GF-D8 (cell line): ENCODE data around the gene OPRL1.
"Not testable (repeated sequence)": the region's sequence is repeated elsewhere in the genome, so short reads cannot be mapped to it uniquely, and the experiment has no call there.

ENCODE experiments used
- DNase-seq: peaks from one replicate; lab custom pipeline; 2025; lab: John Stamatoyannopoulos, UW

The OPRL1 gene

DNA sequence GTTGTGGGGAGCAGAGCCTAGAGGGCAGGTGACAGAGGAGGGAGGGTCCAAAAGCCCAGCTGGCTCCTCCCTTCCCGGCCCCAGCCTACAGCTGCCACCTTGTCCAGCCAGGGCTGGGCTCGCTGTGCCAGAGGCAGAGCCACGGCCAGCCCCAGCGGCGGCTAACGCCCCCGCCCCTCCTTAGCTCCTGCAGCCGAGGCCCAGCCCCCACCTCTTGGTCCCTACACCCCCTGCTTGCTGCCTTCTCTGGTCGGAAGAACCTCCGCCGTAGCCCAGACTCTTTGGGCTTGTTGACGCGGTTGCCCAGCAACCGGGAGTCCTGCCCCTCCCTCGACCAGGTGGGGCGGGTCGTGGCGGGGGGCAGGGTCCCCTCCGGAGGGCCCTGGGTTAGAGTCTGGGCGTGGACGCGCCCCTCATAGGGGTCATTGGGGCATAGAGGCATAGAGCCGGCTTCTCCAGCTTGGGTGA is 4.8 kb downstream of the OPRL1 start:
- DNase-seq: no peak

DNA sequence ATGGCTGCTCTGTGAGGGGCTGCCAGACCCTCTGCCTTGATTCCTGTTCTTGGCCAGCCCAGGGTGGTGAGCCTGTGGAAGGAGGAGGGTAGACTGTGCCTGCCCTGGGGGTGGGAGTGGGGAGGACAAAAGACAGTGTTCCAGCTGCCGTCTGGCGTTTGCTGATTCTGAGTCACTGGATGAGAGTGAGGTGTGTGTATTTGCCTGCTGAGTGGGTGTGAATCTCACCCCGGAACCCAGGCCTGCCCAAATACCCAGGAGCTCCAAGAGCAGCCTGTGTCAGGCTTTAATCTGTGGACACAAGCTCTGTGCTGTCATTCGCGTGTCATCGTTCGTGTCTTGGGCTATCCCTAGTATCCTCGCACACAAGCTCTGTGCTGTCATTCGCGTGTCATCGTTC is 6.9 kb downstream of the OPRL1 start:
- DNase-seq: no peak

DNA sequence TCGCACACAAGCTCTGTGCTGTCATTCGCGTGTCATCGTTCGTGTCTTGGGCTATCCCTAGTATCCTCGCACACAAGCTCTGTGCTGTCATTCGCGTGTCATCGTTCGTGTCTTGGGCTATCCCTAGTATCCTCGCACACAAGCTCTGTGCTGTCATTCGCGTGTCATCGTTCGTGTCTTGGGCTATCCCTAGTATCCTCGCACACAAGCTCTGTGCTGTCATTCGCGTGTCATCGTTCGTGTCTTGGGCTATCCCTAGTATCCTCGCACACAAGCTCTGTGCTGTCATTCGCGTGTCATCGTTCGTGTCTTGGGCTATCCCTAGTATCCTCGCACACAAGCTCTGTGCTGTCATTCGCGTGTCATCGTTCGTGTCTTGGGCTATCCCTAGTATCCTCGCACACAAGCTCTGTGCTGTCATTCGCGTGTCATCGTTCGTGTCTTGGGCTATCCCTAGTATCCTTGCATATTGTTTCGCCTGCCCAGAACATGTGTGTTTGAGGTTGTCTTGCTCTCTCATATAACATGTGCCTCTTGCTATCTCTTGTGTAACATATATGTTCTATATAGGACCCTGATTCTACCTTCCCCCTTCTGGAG is 7.4 kb downstream of the OPRL1 start:
- not testable (repeated sequence) for DNase-seq

DNA sequence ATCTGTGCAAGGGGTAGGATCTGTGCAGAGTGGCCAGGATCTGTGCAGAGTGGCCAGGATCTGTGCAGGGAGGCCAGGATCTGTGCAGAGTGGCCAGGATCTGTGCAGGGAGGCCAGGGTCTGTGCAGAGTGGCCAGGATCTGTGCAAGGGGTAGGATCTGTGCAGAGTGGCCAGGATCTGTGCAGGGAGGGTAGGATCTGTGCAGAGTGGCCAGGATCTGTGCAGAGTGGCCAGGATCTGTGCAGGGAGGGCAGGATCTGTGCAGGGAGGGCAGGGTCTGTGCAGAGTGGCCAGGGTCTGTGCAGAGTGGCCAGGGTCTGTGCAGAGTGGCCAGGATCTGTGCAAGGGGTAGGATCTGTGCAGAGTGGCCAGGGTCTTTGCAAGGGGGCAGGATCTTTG is 8.7 kb downstream of the OPRL1 start:
- not testable (repeated sequence) for DNase-seq

DNA sequence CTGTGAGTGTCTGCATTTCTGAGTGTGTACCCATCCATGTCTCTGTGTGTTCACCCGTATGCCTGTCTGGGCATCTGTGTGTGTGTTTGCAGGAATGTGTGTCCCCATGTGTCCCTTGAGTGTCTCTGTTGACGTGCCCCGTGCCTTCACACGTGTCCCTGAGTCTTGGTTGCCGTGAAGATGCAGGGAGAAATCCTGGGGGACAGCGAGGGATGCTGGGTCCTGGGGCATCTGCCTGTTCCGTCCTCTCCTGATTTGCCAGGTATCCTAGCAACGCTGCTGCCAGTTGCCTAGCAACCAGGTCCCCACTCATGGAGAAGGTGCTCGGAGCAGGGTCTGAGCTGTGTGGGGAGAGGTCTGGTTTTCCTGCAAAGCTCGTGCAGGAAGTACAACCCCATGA is 10.3 kb downstream of the OPRL1 start:
- DNase-seq: no peak

DNA sequence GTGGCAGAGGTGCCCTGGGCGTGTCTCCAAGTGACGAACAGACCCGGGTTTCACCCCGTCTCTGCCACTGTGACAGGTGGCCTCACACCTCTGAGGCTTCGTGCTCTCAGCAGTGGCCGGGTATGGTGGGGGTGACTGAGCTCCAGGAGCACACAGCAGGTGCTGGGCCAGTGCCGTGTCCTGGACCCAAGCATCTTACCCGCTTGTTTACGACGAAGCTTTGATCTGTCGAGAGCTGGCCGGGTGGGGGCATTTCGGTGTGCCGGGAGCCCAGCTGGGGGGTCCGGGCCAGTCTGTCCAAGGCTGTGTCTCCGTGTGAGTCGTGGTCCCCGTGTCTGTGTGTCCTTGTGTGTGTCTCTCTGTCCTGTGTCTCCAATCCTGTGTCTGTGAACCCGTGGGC is 11.5 kb downstream of the OPRL1 start:
- DNase-seq: no peak

DNA sequence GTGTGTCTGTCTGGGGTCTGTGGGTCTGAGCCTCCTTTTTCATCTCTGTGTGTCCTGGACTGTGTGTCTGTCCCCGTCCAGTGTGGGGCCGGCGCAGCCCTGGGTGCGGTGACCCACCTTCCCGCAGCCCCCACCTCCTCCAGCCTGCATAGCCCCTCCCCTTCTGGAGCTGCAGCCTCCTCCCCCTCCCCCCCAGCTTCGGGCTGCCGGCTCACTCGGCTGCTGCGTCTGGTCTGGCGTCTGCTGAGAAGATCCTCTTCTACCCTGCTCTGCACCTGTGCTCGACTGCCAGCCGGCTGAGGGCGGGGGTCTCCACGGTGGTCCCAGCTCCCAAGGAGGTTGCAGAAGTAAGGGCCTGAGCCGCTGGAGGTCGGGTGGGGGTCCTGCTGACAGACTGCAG is 11.9 kb downstream of the OPRL1 start:
- no peak for DNase-seq

DNA sequence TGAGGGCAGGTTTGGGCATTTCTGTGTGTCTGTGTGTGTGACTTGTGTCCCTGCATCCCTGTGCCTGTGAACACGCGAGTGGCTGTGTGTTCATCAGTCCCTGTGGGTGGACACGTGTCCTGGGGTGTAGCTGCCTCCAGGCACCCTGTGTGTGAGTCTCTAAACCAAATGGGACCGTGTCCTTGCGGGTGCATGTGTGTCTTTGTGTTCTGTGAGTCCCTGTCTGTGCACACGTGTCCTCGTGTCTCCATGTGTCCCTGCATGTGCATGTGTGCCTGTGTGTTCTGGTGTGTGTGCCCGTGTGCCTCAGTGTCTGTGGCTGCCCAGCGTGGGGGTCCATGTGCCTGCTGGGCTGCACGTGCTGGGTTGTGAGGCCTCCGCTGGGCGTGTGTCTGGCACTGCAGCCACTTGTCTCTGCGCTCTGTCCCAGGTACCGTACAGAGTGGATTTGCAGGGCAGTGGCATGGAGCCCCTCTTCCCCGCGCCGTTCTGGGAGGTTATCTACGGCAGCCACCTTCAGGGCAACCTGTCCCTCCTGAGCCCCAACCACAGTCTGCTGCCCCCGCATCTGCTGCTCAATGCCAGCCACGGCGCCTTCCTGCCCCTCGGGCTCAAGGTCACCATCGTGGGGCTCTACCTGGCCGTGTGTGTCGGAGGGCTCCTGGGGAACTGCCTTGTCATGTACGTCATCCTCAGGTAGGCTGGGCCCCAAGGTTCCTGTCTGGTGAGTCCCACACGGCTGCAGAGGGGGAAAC is 12.6 kb downstream of the OPRL1 start:
- DNase-seq: no peak

DNA sequence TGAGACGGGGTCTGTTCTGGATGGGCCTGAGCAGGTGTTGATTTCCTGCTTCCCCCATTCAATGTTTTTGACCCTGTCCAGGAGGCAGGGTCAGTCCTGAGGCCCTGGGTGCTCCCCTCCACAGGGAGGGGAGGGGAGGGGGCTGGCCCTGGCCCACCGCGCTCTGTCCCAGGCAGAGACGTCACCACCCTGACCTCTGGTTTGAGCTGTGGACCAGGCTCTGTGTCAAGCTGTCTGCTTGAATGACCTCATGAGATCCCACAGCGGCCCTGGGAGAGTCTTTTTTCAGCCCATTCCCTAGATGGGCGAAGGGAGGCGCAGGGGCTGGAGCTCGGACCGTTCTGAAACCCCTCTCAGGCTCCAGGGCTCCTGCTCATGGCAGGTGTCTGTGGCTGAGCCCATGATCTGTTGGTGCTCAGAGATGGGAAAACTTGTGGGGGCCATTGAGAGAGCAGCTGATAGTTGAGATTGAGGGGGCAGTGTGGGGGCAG is 13.2 kb downstream of the OPRL1 start:
- no peak for DNase-seq

DNA sequence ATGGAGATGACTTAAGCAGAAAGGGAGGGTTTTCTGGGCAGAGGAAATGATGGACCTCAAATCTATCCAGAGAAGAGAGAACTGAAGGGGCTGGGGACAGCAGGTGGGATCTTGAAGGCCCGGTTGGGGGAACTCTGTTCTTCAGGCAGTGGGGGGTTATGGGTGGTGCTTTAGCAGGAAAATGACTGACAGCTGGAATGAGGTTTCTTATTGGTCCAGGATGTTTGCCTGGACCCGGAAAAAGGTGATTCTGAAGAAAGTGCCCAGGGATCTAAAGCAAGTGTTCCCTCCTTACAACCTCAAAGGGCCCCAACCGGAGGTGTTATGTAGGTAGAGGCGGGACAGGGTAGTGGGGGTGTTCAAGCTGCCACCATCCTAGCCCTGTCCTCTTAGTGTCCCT is 15.6 kb downstream of the OPRL1 start:
- no peak for DNase-seq

DNA sequence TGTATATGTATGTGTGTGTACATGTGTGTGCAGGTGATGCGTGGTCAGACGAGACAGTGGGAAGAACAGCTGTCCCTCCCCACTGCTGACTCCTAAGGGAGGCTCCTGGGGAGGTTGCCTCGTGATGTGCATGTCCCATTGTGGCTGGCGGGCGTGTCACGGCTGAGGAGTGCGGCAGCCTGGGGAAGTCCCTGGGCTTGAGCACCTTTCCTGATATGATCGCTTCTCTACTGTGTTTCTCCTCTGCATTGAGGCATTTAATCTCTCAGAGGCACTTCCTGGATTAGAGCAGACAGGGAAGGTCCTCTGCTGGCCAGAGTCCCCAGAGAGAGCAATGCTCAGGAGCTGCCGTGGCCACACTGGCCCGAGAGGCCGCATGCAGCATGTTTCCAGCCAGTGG is 16.0 kb downstream of the OPRL1 start:
- DNase-seq: no peak

DNA sequence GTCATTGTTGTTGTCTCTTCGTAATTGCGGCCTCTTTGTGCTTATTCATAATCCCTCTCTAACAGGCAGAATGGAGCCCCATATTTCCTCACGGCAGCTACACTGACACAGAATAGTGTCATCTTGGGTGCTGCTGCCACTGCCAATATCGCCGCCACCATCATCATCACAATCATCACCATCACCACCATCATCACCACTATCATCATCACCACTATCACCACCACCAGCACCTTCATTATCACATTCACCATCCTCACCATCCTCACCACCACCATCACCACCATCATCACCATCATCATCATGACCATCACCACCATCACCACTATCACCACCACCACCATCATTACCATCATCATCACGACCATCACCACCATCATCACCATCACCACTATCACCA is 16.7 kb downstream of the OPRL1 start:
- DNase-seq: no peak

DNA sequence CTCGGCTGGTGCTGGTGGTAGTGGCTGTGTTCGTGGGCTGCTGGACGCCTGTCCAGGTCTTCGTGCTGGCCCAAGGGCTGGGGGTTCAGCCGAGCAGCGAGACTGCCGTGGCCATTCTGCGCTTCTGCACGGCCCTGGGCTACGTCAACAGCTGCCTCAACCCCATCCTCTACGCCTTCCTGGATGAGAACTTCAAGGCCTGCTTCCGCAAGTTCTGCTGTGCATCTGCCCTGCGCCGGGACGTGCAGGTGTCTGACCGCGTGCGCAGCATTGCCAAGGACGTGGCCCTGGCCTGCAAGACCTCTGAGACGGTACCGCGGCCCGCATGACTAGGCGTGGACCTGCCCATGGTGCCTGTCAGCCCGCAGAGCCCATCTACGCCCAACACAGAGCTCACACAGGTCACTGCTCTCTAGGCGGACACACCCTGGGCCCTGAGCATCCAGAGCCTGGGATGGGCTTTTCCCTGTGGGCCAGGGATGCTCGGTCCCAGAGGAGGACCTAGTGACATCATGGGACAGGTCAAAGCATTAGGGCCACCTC is 18.7 kb downstream of the OPRL1 start:
- no peak for DNase-seq

DNA sequence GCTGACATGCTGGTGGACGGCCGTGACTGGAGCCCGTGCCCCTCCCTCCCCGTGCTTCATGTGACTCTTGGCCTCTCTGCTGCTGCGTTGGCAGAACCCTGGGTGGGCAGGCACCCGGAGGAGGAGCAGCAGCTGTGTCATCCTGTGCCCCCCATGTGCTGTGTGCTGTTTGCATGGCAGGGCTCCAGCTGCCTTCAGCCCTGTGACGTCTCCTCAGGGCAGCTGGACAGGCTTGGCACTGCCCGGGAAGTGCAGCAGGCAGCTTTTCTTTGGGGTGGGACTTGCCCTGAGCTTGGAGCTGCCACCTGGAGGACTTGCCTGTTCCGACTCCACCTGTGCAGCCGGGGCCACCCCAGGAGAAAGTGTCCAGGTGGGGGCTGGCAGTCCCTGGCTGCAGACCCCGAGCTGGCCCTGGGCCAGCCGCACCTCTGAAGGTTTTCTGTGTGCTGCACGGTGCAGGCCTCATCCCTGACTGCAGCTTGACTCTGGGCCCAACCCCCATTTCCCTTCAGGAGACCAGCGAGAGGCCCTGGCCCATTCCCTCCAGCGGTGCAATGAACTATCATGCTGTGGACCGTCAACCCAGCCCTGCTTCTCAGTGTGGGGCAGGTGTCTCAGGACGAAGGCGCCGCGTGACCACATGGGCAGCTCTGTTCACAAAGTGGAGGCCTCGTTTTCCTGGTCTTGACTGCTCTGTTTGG is 19.4 kb downstream of the OPRL1 start:
- DNase-seq: no peak

DNA sequence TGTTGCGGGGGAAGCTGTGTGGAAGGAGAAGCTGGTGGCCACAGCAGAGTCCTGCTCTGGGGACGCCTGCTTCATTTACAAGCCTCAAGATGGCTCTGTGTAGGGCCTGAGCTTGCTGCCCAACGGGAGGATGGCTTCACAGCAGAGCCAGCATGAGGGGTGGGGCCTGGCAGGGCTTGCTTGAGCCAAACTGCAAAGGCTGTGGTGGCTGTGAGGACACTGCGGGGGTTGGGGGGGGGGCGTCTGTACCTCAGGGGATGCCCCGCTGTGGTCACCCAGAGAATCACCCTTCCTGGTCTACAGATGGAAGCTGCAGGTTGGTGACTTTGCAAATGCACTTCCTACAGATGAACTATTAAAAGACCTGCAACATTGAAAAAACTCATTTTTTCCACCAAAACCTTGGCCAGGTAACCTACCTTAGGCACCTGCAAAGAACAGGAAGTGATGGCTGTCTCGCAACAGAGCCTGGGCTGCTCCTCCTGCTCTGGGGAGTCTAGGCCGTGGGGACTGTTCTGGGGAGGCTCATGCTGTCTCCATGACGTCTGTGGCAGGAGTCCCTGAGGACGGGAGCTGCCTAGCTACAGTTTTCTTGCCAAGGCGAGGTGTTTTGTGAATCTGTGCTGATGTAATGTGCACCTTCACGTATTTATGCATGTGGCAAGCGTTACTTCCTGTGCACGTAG is 20.1 kb downstream of the OPRL1 start:
- no peak for DNase-seq

DNA sequence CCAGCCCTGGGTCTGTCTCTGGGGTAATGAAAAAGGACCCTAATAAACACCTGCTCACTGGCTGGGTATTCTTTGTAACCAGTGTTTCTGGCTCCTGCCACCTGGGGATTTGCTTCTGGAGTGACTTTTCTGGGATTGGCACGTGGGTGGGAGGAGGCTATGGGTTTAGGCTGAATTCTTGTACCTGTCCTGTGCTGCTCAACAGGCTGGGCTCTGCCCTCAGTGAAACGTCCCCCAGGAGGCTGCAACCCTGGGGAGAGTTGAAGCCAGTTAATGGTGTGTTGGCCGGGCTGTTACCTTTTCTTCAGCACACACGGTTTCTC is 20.6 kb downstream of the OPRL1 start:
- DNase-seq: no peak

DNA sequence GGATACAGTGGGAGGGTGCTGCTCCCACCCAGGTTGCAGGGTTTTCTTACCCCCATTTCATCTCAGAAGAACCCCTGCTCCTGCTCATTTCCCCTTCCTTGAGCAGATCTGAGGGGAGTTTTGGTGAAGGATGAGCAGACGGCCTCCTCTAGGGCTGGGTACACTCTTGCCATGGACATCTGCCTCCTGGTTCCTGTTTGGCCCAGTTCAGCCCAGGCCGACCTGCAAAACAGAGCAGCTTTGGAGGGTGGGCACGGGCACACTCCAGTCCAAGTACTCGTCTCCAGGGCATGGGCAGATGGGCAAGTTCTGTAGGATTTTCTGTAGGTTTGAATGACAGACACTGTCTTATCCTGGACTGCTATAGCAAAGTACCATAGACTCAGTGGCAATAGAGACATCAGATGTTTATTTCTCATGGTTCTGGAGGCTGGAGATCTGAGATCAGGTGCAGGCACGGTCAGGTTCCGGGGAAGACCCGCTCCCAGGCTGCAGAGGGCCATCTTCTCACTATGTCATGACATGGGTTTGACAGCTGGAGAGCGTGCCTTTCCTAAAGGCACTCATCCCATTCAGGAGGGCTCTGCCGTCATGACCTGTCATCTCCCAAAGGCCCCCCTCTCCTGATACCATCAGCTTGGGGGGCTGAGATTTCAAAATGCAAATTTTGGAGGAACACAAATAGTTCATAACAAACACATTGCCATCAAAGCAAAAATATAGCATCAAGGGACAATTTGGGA is 21.2 kb downstream of the OPRL1 start:
- DNase-seq: no peak

DNA sequence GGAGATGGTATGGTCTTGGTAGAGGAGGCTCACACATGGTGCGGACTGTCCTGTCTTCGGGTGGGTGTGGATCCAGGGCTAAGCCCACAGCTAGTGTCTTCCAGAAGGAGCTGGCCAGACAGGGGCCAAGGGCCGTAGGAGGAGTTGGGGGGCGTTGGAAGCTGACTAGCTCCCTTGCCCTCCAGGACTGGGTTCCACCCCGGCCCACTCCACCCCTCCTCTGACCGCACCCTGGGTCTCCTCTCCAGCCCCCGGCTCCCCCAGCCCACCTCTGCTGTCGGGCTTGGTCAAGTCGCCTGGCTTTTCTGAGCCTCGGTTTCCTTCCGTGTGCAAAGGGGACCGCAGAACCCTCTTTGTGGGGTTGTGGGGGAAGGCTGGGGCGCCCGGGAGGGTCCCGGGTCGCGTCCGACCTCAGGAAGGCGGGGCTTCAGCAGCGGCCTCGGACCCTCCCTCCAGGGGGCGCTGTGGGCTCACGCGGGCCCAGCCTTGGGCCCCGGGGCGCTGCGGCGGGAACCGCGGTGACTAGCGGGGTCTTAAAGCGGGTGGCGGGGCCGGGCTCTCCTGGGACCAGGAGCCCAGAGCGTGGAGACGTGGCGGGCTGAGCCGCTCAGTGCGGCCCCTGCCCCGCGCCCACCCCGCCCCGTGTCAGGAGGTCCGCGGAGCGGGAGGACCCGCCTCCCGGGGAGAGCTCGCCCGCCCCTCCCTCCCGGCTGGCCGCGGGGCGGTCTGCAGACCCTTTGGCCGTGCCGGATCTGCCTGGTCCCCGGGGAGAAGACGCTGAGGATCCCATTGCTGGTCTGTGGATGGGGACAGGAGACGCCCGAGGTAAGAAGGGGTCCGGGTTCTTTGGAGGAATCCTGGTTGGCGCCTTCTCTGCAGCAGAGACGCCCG is 22.1 kb downstream of the OPRL1 start:
- DNase-seq: no peak

DNA sequence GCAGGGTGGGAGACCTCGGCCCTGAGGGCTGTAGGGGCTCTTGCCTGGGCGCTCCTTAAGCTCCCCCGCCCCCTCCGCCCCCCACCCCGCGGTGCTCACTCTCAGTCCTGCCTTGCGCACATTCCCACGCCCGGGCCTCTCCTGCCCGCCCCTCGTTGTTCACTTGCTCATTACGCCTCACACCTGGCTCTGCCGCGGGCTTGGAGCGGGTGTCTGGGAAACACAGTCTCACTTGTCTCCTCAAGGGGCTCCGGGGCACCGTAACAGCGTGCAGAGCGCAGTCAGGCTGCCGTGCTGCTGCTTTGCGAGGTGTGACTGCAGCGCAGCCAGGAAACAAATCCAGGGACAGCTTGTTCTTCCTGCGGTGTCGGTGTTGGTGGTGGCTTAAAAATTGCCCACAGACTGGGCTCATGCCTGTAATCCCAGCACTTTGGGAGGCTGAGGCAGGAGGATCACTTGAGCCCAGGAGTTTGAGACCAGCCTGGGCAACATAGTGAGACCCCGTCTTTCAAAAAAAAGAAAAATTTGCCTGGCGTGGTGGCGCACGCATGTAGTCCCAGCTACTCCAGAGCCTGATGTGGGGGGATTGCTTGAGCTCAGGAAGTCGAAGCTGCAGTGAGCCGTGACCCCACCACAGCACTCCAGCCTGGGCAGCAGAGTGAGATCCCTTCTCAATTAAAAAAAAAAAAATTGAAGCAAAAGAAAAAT is 22.9 kb downstream of the OPRL1 start:
- DNase-seq: no peak
